Activated naive CD4-positive, alpha-beta T cell (primary cell): ENCODE measurements around the gene BST1.
"Not testable (repeated sequence)": the region's sequence is repeated elsewhere in the genome, so short reads cannot be mapped to it uniquely, and the experiment has no call there.

Experiments used
- DNase-seq, 4 experiments: peaks; one replicate each; lab custom pipeline; 2025; lab: John Stamatoyannopoulos, UW

BST1 gene

GRCh38 chr4:15711762-15712161 is 8.9 kb downstream of the BST1 start:
- no peak for DNase-seq

GRCh38 chr4:15712214-15712613 is 9.3 kb downstream of the BST1 start:
- DNase-seq: no peak

GRCh38 chr4:15714141-15714540 is 11.3 kb downstream of the BST1 start:
- DNase-seq: no peak

- DNase-seq: no peak
Observed at GRCh38 chr4:15714646-15715435, 12.0 kb downstream of the BST1 start.

- DNase-seq: no peak
Observed at GRCh38 chr4:15716115-15716514, 13.2 kb downstream of the BST1 start.

GRCh38 chr4:15717086-15717485 is 14.2 kb downstream of the BST1 start:
- DNase-seq: no peak

GRCh38 chr4:15717657-15718416 is 15.0 kb downstream of the BST1 start:
- DNase-seq: no peak

GRCh38 chr4:15718465-15718864 is 15.6 kb downstream of the BST1 start:
- DNase-seq: no peak

GRCh38 chr4:15718959-15719358 is 16.1 kb downstream of the BST1 start:
- DNase-seq: no peak

- no peak for DNase-seq
Observed at GRCh38 chr4:15719506-15719905, 16.6 kb downstream of the BST1 start.

- DNase-seq: no peak
Observed at GRCh38 chr4:15720851-15721250, 18.0 kb downstream of the BST1 start.

- no peak for DNase-seq
Observed at GRCh38 chr4:15725608-15726007, 22.7 kb downstream of the BST1 start.

GRCh38 chr4:15729910-15730533 is 27.2 kb downstream of the BST1 start:
- no peak for DNase-seq

- DNase-seq: not testable (repeated sequence)
Observed at GRCh38 chr4:15733061-15733460, 30.2 kb downstream of the BST1 start.

- no peak for DNase-seq
Observed at GRCh38 chr4:15735536-15735935, 32.7 kb downstream of the BST1 start.

GRCh38 chr4:15736514-15737050 is 33.7 kb downstream of the BST1 start:
- no peak for DNase-seq

GRCh38 chr4:15737255-15737654 is 34.4 kb downstream of the BST1 start:
- no peak for DNase-seq

- no peak for DNase-seq
Observed at GRCh38 chr4:15738877-15739276, 36.0 kb downstream of the BST1 start.

- no peak for DNase-seq
Observed at GRCh38 chr4:15740764-15741404, 38.0 kb downstream of the BST1 start.

- DNase-seq: no peak
Observed at GRCh38 chr4:15742083-15742582, 39.3 kb downstream of the BST1 start.

GRCh38 chr4:15742637-15743036 is 39.8 kb downstream of the BST1 start:
- no peak for DNase-seq

- DNase-seq: no peak
Observed at GRCh38 chr4:15744016-15744545, 41.2 kb downstream of the BST1 start.
